Activated B cell treated with CpG ODN at 0.5 μM for 24 hours (primary cell): Measurements from ENCODE around the gene SLC5A5. TPM values are rescaled to one million over a fixed set of nuclear protein-coding genes. Genes with fewer than 3 reads are reported as not detected.
A peak's percentile ranks its signal among the peaks of the same experiment; 100 is the strongest.

Experiments
- ATAC-seq: fragments of 200-7000 bp; cut with Tn5 transposase; one replicate; pipeline ENCODE4 v1.10.0; 2021; ENCODE audit warnings: low read depth, mild to moderate bottlenecking, moderate library complexity
- CTCF ChIA-PET: fragments of 350-600 bp; sonication (Branson Sonifier 250); formaldehyde crosslinking; loops from one replicate; lab custom pipeline; 2021; ENCODE audit warnings: antibody characterized with exemption; lab: Charles Lee
- POLR2A ChIA-PET: fragments of 350-600 bp; sonication (Branson Sonifier 250); formaldehyde crosslinking; loops from one replicate; lab custom pipeline; 2021; ENCODE audit warnings: antibody characterized with exemption; lab: Charles Lee
- DNase-seq: peaks from one replicate; pipeline ENCODE4 v3.0.0; 2022
- H3K27ac Mint-ChIP-seq: one replicate; pipeline ENCODE4 v1.8.0; 2020; ENCODE audit warnings: mixed read lengths
- H3K27me3 Mint-ChIP-seq: one replicate; pipeline ENCODE4 v1.8.0; 2021; ENCODE audit warnings: mixed read lengths
- H3K36me3 Mint-ChIP-seq: one replicate; pipeline ENCODE4 v1.8.0; 2021; ENCODE audit warnings: low read depth, mixed read lengths
- H3K4me1 Mint-ChIP-seq: one replicate; pipeline ENCODE4 v1.8.0; 2021; ENCODE audit warnings: mixed read lengths
- H3K4me3 Mint-ChIP-seq: one replicate; pipeline ENCODE4 v1.8.0; 2020; ENCODE audit warnings: mild to moderate bottlenecking, mixed read lengths
- H3K9me3 Mint-ChIP-seq: one replicate; pipeline ENCODE4 v1.8.0; 2020; ENCODE audit warnings: mixed read lengths
- CTCF ChIP-seq: fragments of 200-600 bp; IDR thresholded peaks from one replicate; pipeline ENCODE4 v1.8.0; 2022; ENCODE audit warnings: antibody characterized with exemption, mild to moderate bottlenecking
- intact Hi-C: fragments of 100-400 bp; cut with micrococcal nuclease; formaldehyde crosslinking; loops from one replicate; pipeline ENCODE4 v1.15.1; 2024
- total RNA-seq: library from RNA; stranded (reverse); gene quantifications from 2 replicates; pipeline ENCODE4 v1.2.3, GENCODE V29; 2022

Gene SLC5A5
- total RNA-seq, 1 donor from 2014 or later = 0.09 TPM

- Mint-ChIP-seq H3K4me3 (no peak overlapping the region), H3K27ac (no peak overlapping the region), H3K36me3 (no peaks in the 10 kb centered on the region), H3K27me3 (no peaks in the 10 kb centered on the region), H3K9me3 (no peaks in the 10 kb centered on the region), H3K4me1 (peaks cover 18% of the 10 kb centered on the region)
- TF ChIP-seq CTCF = no peak
- ChIA-PET CTCF (no interaction called here), POLR2A (interaction anchor here (1.5 kb wide), 1 partner anchor 12 kb away, joined by 5 read pairs; no protein-coding TSS in a partner anchor)
- intact Hi-C loops = no loop called here
- DNase-seq (no peak), ATAC-seq (no peak)
Observed at GRCh38 chr19:17877696-17878095, 6.0 kb downstream of the SLC5A5 start.

GRCh38 chr19:17879466-17879865 is 7.7 kb downstream of the SLC5A5 start:
- Mint-ChIP-seq H3K27ac (no peak overlapping the region), H3K4me1 (peaks cover 13% of the 10 kb centered on the region), H3K4me3 (no peak overlapping the region), H3K27me3 (no peaks in the 10 kb centered on the region), H3K9me3 (no peaks in the 10 kb centered on the region), H3K36me3 (no peaks in the 10 kb centered on the region)
- no peak for TF ChIP-seq CTCF
- DNase-seq (no peak), ATAC-seq (no peak)
- CTCF ChIA-PET = no interaction called here
- POLR2A ChIA-PET = interaction anchor here (0.7 kb wide), 1 partner anchor 121 kb away, joined by 8 read pairs; no protein-coding TSS in a partner anchor
- intact Hi-C loops = no loop called here

- Mint-ChIP-seq H3K4me1 (peaks cover 31% of the 10 kb centered on the region), H3K27me3 (no peaks in the 10 kb centered on the region), H3K27ac (no peak overlapping the region), H3K36me3 (no peaks in the 10 kb centered on the region), H3K4me3 (no peak overlapping the region), H3K9me3 (no peaks in the 10 kb centered on the region)
- intact Hi-C loops = loop anchor here (5.0 kb wide), 1 partner anchor 176 kb away; no protein-coding TSS in a partner anchor
- no peak for ATAC-seq
- ChIA-PET POLR2A (no interaction called here), CTCF (no interaction called here)
- no peak for DNase-seq
- no peak for TF ChIP-seq CTCF
Observed at GRCh38 chr19:17881701-17882100, 10.0 kb downstream of the SLC5A5 start.

- H3K27me3 Mint-ChIP-seq = no peaks in the 10 kb centered on the region
Observed at GRCh38 chr19:17883627-17884410, 12.1 kb downstream of the SLC5A5 start.

More at GRCh38 chr19:17883627-17884410, 12.1 kb downstream of the SLC5A5 start:
- ATAC-seq (no peak), DNase-seq (no peak)
- Mint-ChIP-seq H3K27ac (peak overlapping the region; percentile 12), H3K9me3 (no peaks in the 10 kb centered on the region), H3K4me3 (no peak overlapping the region), H3K4me1 (peaks cover 37% of the 10 kb centered on the region), H3K36me3 (no peaks in the 10 kb centered on the region)
- intact Hi-C loops = loop anchor here (5.0 kb wide), 1 partner anchor 173 kb away; no protein-coding TSS in a partner anchor
- POLR2A ChIA-PET = interaction anchor here (1.2 to 2.8 kb wide), 4 partner anchors 19 to 108 kb away, joined by 3 to 8 read pairs (median 8); partner anchors contain the start of genes CCDC124 and RPL18A
- CTCF ChIA-PET = interaction anchor here (0.7 kb wide), 1 partner anchor 49 kb away, joined by 3 read pairs; the partner anchor contains the start of gene CCDC124
- no peak for TF ChIP-seq CTCF
